GM10266 (cell line): ENCODE data around the gene FAT2.

Experiments
- DNase-seq: peaks from one replicate; pipeline ENCODE4 v3.0.0; 2012; ENCODE audit errors: extremely low spot score
- TF ChIP-seq, protein P1 (sequence below): IDR thresholded peaks from 2 replicates; pipeline ENCODE4 v1.5.1; 2012; ENCODE audit warnings: mild to moderate bottlenecking, low read depth; ENCODE audit not compliant: control insufficient read depth, insufficient read depth; ENCODE audit errors: missing control alignments

Gene FAT2

GRCh38 chr5:151612689-151613427, 21.7 kb upstream of the FAT2 start:
- peak; percentile 54 for DNase-seq
- TF ChIP-seq, protein P1, sequence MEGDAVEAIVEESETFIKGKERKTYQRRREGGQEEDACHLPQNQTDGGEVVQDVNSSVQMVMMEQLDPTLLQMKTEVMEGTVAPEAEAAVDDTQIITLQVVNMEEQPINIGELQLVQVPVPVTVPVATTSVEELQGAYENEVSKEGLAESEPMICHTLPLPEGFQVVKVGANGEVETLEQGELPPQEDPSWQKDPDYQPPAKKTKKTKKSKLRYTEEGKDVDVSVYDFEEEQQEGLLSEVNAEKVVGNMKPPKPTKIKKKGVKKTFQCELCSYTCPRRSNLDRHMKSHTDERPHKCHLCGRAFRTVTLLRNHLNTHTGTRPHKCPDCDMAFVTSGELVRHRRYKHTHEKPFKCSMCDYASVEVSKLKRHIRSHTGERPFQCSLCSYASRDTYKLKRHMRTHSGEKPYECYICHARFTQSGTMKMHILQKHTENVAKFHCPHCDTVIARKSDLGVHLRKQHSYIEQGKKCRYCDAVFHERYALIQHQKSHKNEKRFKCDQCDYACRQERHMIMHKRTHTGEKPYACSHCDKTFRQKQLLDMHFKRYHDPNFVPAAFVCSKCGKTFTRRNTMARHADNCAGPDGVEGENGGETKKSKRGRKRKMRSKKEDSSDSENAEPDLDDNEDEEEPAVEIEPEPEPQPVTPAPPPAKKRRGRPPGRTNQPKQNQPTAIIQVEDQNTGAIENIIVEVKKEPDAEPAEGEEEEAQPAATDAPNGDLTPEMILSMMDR, result no peak

DNA sequence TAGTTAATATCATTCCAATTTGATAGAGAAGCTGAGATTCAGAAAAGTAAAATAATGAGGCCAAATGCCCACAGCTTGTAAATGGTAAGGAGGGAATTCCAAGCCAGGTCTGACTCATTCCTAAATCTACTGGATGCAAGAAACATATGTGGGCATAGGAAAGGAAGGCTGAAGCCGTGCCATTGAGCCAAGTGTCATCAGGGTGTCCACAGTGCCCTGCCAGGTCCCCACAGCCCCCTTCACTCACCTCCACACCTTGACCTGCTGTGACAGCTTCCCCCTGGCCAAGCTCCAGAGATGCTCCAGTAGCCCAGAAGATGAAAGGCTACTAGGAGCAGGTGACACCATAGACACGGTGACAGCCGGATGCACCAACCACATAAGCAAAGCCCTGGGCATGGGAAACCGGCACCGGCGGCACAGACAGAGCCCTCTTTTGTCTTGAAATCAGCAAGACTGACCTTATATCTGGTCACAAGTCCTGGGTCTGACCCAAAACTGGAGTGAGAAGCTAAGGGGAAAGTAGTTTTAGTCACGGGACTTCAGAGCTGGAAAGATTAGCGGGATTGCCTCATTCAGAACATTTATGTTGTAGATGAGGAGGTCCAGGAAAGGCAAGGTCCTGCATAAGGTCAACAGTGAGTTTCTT, 20.1 kb upstream of the FAT2 start:
- TF ChIP-seq, protein P1, result no peak

DNA sequence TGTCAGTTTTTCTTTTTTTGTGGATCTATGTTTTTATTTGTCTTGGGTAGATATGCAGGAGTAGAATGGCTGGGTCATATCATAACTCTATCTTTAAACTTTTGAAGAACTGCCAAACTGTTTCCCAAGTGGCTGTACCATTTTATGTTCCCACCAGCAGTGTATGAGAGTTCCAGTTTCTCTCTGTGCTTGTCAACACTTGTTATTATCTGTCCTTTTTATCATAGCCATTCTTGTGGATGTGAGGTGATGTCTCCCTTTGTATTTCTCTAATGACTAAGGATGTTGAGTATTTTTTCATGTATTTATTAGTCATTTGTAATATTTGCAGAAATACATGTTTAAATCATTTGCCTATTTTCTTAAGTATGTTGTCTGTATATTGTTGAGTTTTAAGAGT, 17.4 kb upstream of the FAT2 start:
- DNase-seq, result no peak
- TF ChIP-seq, protein P1, result no peak

More for the DNA sequence above, 20.1 kb upstream of the FAT2 start:
- DNase-seq, result no peak

DNA sequence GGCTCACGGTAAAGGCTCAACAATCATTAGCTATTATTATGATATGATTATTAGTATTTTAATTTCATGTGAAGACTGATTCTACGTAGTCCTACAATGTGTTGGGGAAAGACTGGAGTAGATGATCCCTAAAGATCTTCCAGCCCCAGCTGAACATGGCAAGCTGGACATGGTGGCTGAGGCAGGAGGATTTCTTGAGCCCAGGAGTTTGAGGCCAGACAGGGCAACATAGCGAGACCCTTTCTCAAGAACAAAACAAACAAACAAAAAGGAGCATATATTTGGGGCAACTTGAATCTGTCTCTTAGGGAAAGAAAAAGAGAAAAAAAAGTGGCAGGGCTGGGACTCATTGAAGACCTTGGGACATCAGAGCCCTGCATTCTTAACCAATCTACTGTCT, 16.2 kb upstream of the FAT2 start:
- TF ChIP-seq, protein P1, result no peak
- no peak for DNase-seq

GRCh38 chr5:151605559-151605958, 14.4 kb upstream of the FAT2 start:
- no peak for DNase-seq
- TF ChIP-seq, protein P1, result no peak

GRCh38 chr5:151602806-151603205, 11.7 kb upstream of the FAT2 start:
- TF ChIP-seq, protein P1, result no peak

DNA sequence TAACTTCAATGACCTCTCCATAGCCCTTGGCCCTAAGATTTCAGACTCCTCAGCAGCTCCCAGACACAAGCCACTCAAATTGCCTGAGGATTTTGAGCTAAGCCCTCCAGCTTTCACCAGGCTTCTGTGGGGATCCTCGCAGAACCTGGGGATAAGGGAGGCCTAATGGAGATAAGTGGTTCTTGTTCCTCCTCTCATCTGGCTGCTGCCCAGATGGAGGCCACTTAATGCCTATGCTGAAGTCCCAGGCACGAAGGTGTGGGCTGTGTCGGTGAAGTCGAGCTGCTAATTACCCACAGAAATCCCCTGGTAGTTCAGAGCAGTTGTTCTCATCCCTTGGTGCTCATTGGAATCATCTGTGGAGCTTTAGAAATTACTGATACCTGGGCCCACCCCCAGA, 10.3 kb upstream of the FAT2 start:
- DNase-seq, result no peak
- TF ChIP-seq, protein P1, result no peak

More at GRCh38 chr5:151602806-151603205, 11.7 kb upstream of the FAT2 start:
- no peak for DNase-seq
